ENCODE measurements around the gene CATSPER1. TPM values are rescaled to one million over a fixed set of nuclear protein-coding genes. Genes with fewer than 3 reads are reported as not detected.

The CATSPER1 gene
- total and polyA plus RNA-seq, 8 donors = 0.06 to 0.41 (median 0.32) TPM; not detected in 4

GRCh38 chr11:66071381-66071801 lies 45.1 kb upstream of the CATSPER1 start:
- H3K27ac ChIP-seq = peak overlapping the region in 3 of 4 donors; percentile 59 to 90 (median 88)
- no peak for TF ChIP-seq CTCF (IDR thresholded peaks at IDR 0.05)
- peaks cover under 1 to 11% (median 3%) of the 10 kb centered on the region in 3 donors for H3K36me3 ChIP-seq
- 18 to 26% methylated on average over 2 of the region's 2 CpGs for WGBS, 2 donors
- DNase-seq = no peak
- intact Hi-C loops (cut with DNase I) = loop anchor here in 1 of 3 donors (10.0 kb wide), 1 partner anchor 63 kb away; no protein-coding TSS in a partner anchor
- H3K9me3 ChIP-seq = no peaks in the 10 kb centered on the region
- H3K4me3 ChIP-seq = peak overlapping the region in 3 of 4 donors; percentile 73 to 90 (median 81)
- peaks cover 0 to 17% (median 11%) of the 10 kb centered on the region in 3 donors for H3K4me1 ChIP-seq
- no peak for ATAC-seq
- no peak for FAIRE-seq
- H3K27me3 ChIP-seq = no peaks in the 10 kb centered on the region

- intact Hi-C loops (cut with DNase I) = loop anchor here in 1 of 3 donors (10.0 kb wide), 1 partner anchor 64 kb away; no protein-coding TSS in a partner anchor
- 1 to 2% methylated on average over 22 to 60 of the region's 60 CpGs for WGBS, 2 donors
- peaks cover 3 to 13% (median 7%) of the 10 kb centered on the region in 3 donors for H3K36me3 ChIP-seq
- FAIRE-seq (no peak), DNase-seq (peak; percentile 50 to 85 (median 69)), ATAC-seq (peak; percentile 24 to 51 (median 30))
- peak overlapping the region; percentile 59 to 90 (median 80) for H3K27ac ChIP-seq
- H3K4me3 ChIP-seq = peak overlapping the region; percentile 73 to 90 (median 78)
- H3K4me1 ChIP-seq = peaks cover 0 to 17% (median 11%) of the 10 kb centered on the region in 3 donors
- no peaks in the 10 kb centered on the region for H3K9me3 ChIP-seq
- H3K27me3 ChIP-seq = no peaks in the 10 kb centered on the region
- TF ChIP-seq CTCF (IDR thresholded peaks at IDR 0.05) = no peak
Measured at GRCh38 chr11:66070604-66071380, 44.5 kb upstream of the CATSPER1 start.

- DNase-seq (peak; percentile 67 to 88 (median 78)), ATAC-seq (peak; percentile 50 to 77 (median 54)), FAIRE-seq (no peak)
- WGBS, 2 donors = 0 to 1% methylated on average over 59 to 120 of the region's 120 CpGs
- Histone ChIP-seq H3K9me3 (no peaks in the 10 kb centered on the region), H3K4me1 (peaks cover 0 to 17% (median 11%) of the 10 kb centered on the region in 3 donors), H3K4me3 (peak within 1 kb of the TSS; percentile 73 to 90 (median 78)), H3K27ac (peak within 1 kb of the TSS; percentile 75 to 94 (median 88)), H3K36me3 (peaks cover 3 to 15% (median 13%) of the 10 kb centered on the region in 3 donors), H3K27me3 (no peaks in the 10 kb centered on the region)
- intact Hi-C loops (cut with DNase I) = loop anchor here in 2 of 3 donors (10.0 kb wide), 1 partner anchor 65 kb away; no protein-coding TSS in a partner anchor
- TF ChIP-seq CTCF (IDR thresholded peaks at IDR 0.05) = no peak
Measured at GRCh38 chr11:66069715-66070603, 43.7 kb upstream of the CATSPER1 start, which contains the start of gene PACS1. TSS of gene PACS1 (plus strand) at chr11:66070272. CDS start at chr11:66070487, 215 bp downstream.

- ATAC-seq = peak; percentile 46 to 72 (median 56)
- H3K36me3 ChIP-seq = peaks cover 3 to 23% (median 20%) of the 10 kb centered on the region in 3 donors
- peak overlapping the region in 3 of 4 donors; percentile 73 to 90 (median 76) for H3K4me3 ChIP-seq
- FAIRE-seq = no peak
- H3K4me1 ChIP-seq = peaks cover 0 to 17% (median 11%) of the 10 kb centered on the region in 3 donors
- H3K27me3 ChIP-seq = no peaks in the 10 kb centered on the region
- H3K27ac ChIP-seq = peak overlapping the region; percentile 75 to 94 (median 88)
- H3K9me3 ChIP-seq = no peaks in the 10 kb centered on the region
- TF ChIP-seq CTCF (IDR thresholded peaks at IDR 0.05) = no peak
- WGBS, 2 donors = 14 to 20% methylated on average over 14 of the region's 14 CpGs
- intact Hi-C loops (cut with DNase I) = loop anchor here in 1 of 3 donors (10.0 kb wide), 1 partner anchor 66 kb away; no protein-coding TSS in a partner anchor
- DNase-seq = peak in 5 of 6 donors; percentile 58 to 75 (median 67)
Measured at GRCh38 chr11:66068923-66069714, 42.8 kb upstream of the CATSPER1 start.

All from pancreas (tissue), 10 donors.